GM18519 (cell line): ENCODE measurements around the gene GPD1L.
"Not testable (repeated sequence)": the region's sequence is repeated elsewhere in the genome, so short reads cannot be mapped to it uniquely, and the experiment has no call there.

ENCODE experiments used
- ATAC-seq: cut with Tn5 transposase; IDR thresholded peaks from one replicate; pipeline ENCODE4 v1.9.1; 2021; ENCODE audit warnings: mild to moderate bottlenecking, moderate library complexity; ENCODE audit not compliant: unreplicated experiment, low FRiP score

GPD1L gene

DNA sequence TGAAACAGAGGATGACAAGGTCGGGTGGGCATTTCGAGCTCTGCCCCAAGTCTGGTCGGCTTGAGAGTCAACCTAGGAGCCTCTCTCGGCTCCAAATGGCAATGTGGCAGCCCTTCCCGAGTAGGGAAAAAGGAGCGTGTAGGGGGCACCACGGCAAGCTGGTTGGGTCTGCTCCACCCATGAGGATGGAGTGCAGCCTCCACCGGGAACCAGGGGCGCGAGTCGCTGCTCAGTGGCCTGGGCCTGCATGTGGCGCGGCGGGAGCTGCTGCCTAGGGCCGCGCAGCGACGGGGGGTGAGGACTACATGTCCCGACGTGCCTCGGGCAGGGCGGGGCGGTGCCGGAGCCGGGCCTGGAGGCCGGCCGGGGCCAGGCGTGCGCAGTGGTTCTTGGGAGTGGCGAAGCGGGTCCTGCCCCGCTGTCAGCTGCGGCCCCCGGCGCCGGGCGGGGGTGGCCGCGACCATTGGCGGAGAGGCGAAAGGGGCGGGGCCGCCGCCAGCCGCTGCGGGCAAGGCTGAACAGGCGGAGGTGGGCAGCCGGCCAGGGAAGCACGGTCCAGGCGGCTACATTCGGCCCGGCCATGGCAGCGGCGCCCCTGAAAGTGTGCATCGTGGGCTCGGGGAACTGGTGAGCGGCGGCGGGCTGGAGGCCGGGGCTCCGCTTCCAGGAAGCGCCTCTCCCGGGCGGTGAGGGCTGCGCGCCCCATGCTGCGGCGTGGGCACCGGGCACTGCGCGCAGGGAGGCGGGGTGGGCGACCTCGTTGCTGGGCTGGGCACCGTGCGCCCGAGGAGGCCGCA lies at the start of gene GPD1L:
GPD1L (plus strand) TSS at position 489 of the 797 bp plus-strand sequence; CDS start at position 581, 92 bp downstream.
- ATAC-seq: peak; percentile 99

DNA sequence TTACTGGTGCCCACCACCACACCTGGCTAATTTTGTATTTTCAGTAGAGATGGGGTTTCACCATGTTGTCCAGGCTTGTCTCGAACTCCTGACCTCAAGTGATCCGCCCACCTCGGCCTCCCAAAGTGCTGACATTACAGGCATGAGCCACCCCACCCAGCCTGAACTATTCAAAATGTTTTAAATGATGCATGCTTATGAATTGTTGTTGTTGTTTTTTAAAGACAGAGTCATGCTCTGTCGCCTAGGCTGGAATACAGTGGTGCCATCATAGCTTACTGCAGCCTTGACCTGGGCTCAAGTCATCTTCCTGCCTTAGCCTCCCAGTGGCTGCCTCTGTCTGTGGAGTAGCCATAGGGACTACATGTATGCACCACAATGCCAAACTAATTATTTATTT lies 48.0 kb upstream of the GPD1L start:
- ATAC-seq: not testable (repeated sequence)

DNA sequence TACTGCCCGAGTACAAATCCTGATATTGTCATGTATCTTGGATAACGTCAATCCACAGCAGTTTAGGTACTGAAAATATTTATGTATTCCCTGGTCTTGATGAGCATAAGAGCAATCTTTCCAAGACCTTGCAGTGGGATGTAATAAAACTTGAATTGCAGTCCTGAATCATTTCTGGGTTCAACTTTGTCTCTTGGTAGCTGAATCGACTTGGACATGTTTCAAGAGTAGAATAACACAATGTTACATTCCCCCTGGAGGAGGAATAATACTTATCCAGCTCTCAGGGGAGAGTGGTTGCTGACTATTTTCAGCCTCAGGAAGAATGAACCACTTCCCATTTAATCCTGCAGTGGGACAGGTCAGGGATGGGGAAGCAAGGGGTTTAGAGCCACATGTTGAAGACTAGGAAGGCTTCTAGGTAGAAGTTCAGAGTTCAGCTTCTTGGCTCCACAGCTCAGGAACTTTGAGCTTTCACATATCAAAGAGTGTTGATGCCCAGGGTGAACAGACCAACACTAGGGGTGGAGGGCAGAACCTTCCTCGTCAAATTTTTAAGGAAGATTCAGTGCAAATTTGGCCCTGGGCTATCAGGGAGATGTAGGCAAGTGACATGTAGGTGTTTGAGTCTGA lies 43.4 kb upstream of the GPD1L start:
- ATAC-seq: no peak

DNA sequence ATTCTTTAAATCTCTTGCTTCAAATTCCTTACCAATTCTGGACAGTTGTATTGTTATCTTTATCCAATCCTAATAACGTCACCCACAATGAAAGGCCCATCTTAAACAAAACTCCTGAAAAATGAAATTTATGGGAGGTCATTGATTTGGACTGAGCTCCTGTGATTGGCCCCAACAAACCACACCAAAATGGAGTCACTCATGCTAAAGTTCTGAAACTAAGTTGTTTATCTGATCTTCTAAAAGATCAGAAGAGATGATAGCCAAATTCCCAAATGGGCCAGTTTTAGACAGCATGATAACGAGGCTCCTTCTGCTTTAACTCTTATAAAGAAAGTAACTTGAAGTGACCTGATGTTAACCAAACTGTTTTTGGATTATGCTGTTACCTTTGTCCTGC lies 39.7 kb upstream of the GPD1L start:
- ATAC-seq: no peak

DNA sequence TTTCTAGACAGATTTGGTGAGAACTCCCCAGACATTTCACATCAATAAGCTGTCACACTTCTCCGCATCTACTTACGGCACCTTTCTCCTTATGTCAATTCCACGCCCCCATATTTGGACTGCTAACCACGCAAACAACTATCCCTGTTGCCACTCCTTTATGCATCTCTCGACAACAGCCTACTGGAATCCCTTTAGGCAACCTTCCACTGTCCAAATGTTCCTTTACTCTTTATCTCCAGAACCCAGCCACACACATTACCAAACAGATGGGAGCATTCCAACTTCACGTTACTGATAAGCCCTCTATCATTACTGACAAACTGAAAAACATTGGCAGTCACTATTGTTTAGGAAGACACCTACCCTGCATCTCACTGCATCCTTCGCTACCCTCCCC lies 32.2 kb upstream of the GPD1L start:
- ATAC-seq: not testable (repeated sequence)

DNA sequence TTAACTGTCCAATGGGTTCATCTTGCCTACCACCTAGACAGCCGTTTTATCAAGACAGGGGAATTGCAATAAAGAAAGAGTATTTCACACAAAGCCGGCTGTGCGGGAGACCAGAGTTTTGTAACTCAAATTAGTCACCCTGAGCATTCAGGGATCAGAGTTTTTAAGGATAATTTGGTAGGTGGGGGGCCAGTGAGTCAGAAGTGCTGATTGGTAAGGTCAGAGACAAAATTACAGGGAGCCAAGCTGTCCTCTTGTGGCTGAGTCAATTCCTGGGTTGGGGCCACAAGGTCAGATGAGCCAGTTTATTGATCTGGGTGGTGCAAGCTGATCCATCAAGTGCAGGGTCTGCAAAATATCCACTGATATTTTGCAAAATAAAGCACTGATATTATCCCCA lies 29.9 kb upstream of the GPD1L start:
- no peak for ATAC-seq

DNA sequence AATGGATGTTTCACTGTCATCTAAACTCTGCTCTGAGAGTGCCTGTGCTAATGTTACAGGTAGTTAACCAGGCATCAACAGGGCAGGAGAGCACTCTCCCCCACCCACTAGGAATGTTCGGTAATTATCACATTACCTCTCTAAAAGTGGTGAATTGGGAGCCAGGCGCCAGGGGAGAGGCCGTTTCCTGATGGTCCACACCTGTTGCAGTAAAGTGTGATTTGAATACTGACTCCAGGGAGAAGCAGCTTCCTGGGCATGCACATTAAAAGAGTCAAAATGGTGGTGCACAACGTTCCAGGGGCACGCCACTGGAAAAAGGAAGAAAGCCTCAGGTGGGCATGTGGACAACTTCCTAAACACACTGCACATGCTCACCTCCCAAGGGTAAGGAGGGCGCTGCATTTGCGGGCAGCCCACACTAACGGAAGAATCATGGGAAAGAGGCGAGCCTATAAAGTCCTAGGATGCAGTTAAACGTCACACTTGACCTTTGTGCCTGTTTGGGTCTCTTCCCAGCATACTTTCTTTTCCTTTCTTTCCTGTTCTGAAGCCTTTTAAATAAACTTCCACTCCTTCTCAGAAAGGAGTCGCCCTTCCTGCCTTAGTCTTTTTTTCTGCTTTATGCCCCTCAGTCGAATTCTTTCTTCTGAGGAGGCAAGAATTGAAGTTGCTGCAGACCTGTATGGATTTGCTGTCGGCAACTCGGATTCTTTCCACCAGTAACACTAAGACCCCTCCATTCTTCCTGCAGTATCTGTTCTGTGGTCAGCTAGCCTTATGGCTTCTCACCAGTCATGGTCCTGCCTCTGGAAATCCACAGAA lies 28.9 kb upstream of the GPD1L start:
- no peak for ATAC-seq

DNA sequence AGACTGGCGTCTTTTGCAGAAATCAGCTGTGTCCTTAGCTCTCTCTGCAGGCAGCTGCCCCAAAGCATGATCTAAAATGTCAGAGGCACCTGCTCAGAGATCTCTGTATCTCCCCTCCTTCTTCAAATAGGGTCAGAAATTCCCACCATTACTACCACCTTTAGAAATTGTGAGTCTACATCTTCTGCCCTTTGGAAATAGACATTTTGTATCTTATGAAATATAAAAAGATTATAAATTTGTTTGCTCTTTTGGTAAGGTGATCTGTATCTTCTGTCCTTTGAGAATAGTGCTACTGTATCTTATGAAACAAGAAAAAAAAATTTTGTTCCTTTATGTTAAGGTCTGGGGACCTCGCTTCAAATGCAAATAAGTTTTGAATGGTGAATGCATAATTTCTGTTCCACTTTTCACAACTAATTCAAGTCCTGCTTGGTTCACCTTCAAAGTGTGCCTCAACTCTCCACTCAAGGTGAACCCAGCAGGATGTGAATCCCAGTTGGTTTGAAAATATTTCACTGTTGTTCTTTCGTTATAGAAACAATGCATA lies 28.3 kb upstream of the GPD1L start:
- no peak for ATAC-seq

DNA sequence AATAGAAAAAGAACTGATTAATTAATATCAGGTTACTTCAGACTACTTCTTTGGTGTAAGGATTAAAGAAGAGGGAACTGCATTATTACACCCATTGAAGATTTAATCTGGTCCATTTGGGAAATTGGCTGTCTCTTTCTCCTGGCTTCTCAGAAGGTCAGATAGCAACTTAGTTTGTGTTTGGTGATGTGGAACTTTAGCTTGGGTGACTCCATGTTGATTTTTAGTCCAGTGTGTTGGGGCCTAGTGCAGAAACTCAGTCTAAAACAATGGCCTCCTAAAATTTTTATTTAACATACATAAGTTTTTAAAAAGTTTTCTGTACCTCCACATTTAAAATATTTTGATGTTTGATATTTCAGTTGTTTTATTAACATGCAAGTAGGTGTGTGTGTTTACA lies 27.6 kb upstream of the GPD1L start:
- no peak for ATAC-seq

DNA sequence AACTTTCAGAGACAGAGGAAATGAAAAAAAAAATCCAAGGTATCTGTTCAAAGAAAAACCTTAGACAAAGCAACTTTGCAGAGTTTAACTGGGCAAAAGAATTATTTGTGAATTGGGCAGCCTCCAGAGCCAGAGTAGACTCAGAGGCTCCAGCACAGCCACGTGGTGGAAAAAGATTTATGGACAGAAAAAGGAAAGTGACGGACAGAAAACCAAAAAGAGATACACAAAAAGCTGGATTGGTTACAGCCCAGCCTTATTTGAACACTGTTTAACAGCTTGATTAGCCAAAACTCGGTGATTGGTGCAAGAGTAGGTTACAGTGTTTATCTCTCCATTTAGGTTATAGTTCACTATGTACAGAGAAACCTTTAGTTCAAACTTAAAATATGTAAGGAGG lies 23.7 kb upstream of the GPD1L start:
- no peak for ATAC-seq

DNA sequence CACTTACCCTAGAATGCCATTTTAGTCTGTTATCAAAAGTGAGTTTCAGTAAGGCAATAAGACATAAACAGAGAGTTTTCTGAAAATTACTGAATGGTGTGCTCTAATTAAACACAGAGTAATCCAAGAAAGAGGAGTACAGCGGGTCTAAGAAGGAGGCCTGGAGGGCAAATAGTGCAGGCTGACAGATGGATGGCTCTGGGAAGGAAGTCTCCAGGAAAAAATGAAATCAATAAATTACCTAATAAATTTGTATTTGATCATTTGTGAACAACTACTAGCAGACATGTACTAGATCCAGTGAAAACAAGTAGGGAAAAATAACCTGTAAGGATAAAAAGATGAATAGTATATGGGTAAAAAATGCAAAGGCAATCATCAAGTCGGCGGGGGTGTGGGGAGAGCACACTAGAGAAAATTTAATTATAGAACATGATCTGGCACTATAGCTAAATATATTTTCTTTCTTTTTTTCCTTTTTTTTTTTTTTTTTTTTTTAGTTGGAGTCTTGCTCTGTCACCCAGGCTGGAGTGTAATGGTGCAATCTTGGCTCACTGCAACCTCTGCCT lies 22.6 kb upstream of the GPD1L start:
- no peak for ATAC-seq

DNA sequence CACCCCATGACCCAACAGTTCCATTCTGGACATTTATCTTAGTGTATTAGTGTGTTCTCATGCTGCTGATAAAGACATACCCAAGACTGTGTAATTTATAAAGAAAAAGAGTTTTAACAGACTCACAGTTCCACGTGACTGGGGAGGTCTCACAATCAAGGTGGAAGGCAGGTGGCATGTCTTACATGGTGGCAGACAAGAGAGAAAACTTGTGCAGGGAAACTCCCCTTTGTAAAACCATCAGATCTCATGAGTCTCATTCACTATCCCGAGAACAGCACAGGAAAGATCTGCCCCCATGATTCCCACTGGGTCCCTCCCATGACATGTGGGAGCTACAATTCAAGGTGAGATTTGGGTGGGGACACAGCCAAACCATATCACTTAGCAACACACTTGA lies 21.6 kb upstream of the GPD1L start:
- no peak for ATAC-seq

DNA sequence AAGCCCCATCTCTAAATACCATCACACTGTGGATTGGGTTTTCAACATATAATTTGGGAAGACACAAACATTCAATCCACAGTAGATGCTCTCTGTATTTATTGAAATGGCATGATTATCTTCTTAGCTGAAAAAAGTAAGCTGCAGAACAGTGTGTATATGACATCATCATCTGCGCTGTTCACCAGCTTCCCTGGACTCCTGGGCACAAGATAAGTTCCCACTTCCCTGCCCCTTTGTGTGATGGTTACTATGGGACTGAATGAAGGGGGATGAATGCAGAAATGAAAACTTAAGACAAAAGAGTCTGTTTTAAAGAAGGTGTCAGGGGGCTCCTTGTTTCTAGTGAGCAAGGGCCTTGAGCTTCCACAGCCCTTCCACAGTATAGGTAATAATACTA lies 20.0 kb upstream of the GPD1L start:
- no peak for ATAC-seq

DNA sequence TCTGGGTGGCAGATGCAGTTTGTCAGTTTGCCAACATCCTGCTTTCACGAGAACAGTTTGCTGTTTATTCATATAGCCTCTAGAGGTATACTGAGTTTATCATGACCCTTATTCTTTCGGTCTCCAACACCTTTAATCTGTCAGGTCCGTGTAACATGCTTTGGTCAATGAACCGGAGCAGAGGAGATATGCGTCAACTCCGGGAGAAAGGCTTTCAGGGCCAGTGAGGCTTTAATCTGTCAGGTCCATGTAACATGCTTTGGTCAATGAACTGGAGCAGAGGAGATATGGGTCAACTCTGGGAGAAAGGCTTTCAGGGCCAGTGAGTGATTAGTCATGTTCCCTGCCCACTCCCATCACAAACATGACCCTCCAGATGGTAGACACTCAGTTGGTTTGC lies 16.9 kb upstream of the GPD1L start:
- ATAC-seq: no peak

DNA sequence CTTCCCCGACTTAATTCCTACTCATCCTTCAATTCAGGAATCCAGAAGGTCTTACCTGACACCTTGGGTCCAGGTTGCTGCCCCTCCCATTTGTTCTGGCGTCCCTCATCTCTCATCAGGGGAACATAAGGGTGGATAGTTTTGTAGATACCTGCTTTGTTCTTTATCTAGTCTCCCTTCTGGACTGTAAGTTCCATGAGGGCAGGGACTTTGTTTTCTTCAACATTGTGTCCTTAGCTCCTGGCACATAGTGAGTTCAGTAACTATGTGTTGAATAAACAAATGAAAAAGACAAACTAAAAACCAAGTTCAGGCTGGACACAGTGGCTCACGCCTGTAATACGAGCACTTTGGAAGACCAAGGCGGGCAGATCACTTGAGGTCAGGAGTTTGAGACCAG lies 13.2 kb upstream of the GPD1L start:
- no peak for ATAC-seq

DNA sequence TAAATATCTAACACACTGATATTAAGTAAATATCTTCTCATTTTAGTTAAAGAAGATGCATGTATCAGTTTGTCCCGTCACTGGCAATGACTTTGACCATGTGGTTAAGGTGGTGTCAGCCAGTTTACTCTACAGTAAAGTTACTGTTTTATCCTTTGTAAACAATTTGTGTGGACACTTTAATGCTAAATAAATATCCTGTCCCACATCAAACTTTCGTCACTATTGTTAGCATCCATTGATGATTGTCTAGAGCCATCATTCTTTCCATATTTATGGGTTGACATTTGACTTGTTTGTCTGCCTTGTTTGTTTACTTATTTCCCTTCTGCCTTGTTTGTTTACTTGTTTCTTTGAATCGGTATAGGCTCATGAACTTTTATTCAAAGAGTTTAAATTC lies 11.0 kb upstream of the GPD1L start:
- no peak for ATAC-seq

DNA sequence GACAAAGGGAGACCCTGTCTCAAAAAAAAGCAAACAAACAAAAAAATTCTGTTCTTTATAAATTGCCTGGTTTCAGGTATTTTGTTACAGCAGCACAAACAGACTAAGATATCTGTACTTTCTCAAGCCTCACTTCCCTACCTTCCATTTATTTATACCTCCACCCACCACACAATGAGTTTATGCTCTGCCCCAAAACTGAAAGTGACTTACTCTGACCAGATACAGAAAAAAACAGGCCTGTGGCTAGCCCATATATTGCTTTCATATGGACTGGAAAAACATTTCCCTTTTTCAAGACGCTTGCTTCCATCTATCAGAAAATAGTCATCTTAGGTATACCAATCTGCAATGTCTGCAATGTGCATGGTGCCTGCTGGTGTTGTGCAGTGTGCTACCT lies 8.7 kb upstream of the GPD1L start:
- peak; percentile 72 for ATAC-seq

DNA sequence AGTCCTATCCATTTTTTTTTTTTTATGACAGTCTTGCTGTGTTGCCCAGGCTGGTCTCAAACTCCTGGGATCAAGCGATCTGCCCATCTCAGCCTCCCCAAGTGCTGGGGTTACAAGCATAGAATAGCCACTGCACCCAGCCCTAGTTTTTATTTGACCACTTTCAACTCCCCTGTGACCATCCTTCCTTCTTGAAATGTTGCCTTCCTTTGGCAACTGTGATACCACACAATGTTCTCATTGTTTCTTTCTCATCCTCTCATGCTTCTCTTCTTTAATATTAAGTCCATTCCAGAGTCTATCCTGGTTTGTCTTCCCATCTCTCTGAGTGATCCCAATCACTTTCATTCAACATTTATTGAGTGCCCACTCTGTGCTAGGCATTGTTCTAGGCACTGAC lies 7.9 kb upstream of the GPD1L start:
- ATAC-seq: no peak

DNA sequence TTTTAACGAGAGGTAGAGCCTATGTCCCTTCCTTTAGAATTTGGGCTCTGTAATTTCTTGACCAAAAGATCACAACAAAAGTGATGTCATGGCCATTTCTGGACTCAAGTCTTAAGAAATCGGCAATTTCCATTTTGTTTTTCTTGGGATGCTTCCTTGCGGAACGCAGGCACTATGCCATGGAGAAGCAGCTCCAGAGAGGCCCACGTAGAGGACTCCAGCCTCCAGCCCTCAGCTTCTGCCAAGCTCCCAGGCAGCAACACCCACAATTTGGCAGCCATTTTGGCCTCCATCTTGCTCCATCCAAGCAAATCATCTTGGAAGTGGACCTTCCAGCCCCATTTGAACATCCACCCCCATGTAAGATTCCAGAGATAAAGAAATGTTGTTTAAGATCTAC lies 6.0 kb upstream of the GPD1L start:
- no peak for ATAC-seq

DNA sequence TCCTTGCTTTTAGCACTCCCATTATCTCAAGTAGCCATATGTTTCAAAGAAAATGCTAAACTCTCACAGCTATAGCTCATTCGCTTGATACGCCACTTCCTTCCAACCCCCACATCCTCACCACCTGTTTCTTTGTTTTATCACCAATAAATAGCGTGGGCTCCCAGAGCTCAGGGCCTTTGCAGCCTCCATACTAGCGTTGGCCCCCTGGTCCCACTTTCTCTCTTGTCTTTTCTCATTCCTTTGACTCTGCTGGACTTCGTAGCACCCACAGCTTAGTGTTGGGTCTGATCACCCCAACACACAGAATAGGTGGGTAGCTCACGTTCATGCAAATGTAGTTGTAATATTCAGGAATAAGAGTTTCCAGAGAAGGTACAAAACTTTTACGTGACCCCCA lies 4.1 kb upstream of the GPD1L start:
- ATAC-seq: no peak

DNA sequence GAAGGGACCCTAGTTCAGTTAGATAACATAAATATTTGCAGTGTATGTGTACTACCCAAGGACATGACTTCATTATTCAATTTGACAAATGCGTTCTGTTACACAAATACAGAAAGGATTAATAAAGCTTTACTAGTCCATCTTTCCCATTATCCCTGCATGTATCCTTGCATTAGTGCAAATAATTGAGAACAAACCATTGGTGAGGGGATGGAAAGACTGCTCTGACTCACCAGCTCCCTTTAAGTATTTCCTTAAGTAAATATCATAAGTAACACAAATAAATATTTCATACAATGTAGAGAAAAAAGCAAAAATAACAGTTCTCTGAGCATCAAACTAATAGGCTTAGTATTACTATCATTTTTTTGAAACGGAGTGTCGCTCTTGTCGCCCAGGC lies 1.9 kb upstream of the GPD1L start:
- ATAC-seq: no peak
